HG02943 (cell line): ENCODE data around the gene FOXF2.

Experiments used
- ATAC-seq: cut with Tn5 transposase; IDR thresholded peaks from one replicate; pipeline ENCODE4 v1.9.1; 2021; ENCODE audit warnings: mild to moderate bottlenecking, low read depth, moderate library complexity; ENCODE audit not compliant: unreplicated experiment

FOXF2 gene

DNA sequence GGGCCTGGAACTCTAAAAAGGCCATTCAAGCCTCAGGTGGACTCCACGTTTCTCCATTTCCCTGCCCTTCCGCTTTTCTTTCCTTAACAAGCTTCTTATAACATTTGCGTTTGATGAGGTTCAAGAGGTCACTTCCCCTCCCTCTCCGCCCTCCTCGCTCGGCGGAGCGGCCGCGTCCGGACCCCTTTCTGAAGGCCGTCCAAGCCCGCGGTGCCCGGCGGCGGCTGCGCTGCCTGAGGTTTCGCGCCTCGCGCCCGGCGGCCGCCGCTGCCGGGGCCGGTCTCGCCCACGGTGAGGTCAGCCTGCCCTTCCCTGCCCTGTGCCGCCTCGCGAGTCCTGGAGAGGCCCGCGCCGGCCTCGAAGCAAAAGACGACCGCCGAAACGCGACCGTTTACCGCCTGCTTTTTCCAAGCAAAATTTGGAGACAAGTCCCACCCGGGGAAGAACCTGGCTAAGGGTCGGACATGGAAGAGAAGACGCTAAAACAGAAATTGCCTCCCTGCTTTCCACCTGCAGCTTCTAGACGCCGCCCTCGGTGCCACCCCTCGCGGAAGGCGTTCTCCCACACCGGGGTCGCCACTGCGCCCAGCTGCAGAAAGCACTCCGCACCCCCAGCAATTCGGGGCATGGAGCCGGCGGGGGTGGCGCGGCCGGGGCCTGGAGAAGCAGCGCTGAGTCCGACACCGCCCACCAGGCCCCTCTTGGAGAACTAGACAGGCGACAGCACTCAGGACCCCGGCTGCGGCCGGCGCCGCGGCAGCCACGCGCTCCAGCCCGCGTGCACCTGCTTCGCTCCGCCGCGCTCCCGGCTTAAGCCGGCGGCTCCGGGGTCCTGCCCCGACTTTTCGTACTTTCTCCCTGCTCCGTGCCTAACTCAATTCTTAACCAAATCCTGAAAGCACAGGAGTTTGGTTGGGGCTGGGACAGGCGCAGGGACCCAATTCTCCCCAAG lies 11.0 kb upstream of the FOXF2 start:
- no peak for ATAC-seq

DNA sequence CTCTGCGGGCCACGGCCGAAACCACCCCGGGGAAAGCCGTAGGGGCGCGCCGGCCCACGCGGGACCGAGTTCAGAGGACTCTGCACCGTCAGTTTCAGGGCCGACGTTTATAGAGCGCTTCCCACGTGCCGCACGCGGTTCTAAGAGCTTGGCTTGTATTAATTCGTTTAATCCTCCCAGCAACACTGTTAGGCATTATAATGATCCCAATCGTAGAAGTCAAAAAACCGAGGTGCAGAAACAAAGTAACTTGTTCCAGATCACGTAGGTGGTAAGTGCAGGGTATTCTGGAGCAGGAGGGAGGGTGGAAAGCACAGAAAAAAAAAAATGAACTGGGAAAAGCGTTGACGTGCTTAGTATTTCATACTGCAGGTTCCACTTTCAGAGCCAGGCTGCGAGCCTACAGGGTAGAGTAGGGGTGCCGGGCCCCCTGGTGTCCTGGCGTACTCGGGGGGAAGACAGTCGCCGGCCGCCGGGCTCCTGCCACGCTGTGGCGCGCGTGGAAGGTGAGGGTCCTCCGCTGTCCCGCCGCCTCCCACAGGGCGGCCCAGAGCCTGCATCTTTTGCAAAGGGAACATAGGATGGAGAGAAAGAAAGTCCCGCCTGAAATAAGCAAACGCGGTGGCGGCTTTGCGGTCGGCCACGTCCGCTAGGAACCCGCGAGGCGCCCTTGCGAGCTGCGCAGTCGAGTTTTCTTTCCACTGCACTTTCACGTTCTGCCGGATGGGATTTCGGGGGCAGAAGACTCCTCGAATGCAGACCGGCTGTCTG lies 10.2 kb upstream of the FOXF2 start:
- ATAC-seq: no peak

DNA sequence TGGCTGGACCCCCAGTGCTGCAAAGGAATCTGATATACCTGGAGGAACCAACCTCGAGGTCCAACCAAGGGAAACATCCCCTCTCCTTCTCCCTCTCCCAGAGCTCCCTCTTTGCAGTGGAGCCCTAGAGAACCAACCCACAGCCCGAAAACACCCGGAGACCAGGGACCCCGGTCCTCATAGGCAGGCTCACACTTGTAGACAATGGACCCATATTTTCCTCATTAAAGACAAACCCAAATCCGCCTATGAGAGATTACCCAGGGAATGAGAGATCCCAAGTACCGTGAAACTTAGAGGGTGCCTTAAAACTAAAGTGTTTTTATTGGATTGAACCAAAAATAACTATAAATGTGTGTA lies 9.6 kb upstream of the FOXF2 start:
- no peak for ATAC-seq

DNA sequence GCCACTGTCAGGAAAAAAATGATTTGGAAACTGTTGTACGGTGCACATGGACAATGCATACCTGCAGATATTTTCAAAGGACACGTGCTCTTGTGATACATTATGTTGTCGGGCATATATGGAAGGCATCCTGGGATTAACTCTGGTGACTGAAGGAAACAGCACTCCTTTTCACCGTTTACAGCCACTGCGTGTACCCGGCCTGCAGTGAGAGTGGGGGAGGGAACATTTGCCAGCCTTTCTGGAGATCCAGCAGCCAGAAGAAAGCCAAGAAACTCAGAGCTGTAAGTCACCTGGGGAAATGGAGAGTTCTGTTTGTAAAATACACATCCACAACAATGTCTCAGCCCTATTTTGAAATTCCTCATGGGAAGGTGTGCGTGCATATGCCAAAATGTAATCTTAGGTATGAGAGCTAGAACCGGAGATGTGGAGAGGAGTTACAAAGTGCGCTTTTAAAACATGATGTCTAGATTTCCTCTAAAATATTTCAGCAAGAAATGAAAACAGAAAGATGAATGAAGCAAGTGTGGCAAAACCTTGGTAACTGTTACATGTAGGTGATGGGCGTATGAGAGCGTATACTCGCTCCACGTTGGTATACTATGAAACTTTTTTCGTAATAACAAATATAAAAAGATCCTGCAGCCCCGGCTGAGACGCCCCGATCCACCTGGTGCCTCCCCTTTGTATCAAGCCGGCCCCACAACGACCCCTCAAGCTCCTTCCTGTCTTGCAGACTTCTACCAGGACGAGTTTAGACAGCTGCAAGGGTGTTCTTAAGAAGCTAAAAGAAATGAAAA lies 8.6 kb upstream of the FOXF2 start:
- no peak for ATAC-seq

DNA sequence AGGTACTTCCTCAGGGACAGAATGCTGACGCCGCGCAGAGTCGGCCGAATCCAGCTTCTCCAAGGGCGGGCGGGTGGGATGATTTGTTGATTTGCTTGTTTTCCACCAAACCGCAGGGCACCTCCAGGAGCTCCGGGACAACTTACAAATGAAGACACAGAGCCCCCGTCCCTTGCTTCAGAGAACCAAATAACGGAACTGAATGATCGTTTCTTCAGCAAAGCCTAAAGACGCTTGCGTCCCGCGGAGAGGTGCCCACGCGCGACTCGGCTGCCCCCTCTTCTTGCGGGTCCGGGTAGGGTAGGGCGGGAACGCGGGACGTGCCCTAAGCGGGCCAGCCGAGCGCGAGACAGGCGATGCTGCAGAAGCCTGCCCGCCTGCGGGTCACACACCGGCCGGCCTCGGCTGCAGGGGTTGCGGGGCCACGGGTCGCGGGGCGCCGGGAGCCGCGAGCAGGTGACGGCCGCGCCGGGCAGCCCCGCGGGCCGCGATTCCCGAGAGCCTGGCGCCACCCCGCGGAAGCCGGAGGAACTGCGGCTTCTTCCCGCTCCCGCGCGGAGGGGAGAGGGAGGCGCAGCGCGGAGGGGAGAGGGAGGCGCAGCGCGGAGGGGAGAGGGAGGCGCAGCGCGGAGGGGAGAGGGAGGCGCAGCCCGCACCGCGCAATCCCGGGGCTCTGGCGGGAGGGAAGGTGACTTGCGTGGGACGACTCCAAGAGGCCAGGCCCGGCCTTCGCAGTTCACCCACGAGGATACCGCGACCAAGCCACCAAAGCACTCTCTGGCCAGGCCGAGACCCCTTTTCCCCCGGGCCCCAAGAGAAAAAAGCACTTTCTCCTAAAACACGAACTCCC lies 7.7 kb upstream of the FOXF2 start:
- no peak for ATAC-seq

DNA sequence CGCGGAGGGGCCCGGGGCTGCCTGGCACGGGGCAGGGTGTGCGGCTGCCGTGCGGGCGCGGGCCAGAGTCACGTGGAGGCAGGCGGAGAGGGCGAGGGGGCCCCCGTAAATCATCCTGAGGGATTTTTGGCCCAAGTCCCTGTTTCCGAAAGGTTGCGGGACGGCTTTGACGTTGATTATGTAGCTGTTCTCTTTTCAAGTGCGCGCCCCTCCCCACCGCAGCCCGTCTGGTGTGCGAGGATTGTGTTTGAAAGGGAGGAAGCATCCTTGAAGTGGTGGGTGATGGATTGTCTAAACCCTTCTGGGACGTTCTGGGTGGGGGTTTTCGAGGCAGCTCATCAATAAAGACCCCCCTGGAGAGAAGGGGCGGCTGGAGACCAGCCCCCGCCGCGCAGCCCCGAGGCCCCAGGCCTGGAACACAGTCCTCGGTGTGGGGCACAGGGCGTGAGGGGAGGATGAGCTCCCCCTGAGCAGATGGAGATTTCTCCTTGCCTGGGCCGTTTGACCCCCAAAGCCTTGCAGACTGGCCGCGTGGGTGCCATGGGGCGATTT lies 7.0 kb upstream of the FOXF2 start:
- no peak for ATAC-seq

DNA sequence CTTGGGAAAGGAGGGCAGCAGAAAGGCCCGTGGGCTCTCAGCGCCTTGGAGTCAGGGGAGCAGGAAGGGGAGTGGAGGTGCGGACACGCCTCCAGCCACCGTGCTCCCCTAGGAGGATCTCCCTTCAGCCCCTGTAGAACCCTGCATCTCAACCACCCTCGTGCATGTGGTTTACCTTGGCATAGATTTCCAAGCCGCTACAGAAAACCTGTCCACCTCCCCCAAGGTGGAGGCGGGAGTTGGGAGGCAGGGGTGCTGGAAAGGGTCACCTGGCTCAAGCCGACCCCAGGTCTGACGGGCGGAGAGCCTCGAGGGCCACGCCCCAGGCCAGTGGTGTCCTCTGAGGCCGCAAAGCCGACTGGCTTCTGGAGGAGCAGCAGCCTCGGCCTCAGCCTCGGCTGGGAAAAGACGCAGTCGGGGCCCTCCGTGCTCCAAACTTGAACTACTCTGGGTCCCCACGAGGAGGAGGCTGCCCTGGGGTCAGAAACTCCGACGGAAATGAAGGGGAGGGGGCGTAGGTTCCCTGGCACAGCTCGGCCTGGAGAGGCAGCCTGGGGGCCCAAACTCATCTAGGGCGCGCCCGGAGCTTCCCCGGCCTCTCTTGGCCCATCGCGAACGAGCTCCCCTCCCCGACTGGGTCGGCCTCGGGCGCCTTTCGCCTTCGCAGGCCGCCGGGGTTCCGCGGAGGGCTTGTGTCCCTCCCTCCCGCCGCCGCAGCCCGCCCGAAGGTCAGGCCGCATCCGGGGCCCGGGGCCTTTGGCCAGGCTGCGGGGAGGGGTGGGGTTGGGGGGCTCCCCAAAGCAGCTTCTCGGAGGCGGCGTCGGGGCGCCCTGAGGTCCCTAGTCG lies 6.3 kb upstream of the FOXF2 start:
- no peak for ATAC-seq

DNA sequence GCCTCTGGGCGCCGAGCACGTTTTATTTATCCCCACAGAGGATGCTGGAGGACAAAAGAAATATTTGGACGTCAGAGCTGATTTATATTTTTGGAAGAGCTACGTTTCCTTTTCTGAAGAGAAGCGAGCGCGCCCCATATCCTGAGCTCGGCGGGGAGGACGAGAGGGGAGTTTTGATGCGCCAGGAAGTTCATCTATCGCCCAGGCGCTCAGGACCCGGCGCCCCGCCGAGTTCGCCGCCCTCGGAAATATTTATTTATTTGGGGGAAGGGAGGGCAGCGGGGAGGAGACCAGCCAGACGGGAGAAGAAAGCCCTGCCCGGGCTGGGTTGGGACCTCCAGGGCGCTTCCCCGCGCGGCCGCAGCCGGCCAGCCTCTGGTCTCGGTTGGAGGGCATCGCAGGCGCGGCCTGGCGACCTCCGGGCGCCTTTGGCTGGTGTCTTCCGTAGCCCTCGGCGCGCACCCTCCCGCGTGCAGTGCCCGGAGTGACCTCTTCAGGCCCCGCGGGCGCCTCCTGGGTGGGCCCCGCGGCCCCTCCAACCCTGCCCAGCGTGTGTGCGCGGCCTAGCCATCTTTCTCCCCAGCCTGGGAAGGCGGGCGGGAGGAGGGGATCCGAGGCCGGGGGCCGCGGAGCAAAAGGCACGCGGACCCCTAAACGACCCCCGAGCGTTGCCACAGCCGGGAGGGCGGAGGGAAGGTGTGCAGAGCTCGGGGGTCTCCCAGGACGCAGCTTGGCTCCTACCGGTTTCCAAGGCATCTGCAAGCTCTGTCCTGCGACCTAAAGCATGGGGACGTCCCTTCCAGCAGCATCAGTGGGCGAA lies 5.4 kb upstream of the FOXF2 start:
- no peak for ATAC-seq

DNA sequence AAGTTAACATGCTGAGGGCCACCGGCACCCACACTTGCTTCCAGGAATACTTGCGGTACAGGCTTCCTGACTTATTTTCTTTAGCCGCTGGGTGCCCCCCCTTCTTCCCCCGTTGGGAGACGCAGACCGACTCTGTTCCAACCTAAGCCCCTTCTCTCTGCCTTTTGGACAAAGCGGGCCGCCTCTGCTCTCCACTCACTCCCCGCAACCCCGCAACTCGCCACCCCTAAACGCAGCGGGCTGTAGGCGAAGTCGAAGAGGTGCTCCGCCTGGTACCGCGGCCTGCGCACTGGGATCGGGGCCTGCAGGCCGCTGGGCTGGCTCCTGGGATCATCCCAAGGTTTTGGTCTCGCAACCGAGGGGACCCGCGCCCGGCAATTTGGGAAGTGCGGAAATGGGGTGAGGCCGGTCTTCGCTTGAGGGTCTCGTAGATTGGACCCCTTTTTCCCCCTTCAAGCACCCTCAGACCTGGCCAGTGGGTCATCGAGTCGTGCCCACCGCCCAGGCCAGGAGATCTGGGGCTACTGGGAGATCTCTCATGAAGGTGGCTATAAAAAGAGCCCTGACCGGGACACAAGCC lies 4.7 kb upstream of the FOXF2 start:
- ATAC-seq: no peak

DNA sequence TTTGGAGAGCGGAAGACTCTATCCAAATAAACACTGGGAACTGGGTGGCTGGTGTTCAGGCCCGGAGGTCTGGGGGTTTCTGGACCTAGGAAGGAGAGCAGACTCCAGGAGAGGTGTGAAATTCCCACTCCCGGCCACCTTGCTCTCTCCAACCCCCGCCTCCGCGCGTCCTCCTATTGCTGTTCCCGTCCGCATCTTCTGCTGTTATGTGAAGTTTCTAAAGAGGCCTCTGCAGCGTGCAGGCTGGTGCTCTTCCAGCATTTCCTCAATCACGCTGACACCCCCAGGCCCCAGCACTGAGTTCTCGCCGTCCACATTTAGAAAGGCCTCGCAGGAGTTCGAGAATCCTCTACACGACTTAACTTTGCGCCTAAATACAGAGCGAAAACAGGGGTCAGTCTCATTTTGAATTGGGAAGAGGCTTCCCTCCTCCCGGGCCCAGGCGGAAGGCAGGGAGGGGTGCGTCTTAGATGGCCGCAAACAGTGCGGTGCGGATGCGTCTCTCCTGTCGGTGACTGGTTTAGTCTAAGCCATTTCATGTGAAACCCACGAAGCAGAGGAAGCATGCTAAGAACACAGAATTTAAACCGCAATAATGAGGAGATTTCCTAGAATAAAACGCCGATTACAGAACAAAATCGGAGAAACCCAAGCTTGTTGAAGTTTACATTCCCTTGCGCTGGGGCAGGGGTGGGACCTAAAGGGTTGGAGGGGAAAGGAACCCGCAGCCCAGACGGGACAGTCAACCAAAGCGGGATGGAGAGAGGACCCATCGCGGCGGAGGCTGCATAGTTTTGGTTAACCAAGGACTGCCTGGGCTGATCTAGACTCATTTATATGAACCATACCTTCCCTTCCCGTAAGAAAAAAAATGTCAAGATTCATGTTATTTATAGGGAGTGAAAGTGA lies 4.0 kb upstream of the FOXF2 start:
- no peak for ATAC-seq

DNA sequence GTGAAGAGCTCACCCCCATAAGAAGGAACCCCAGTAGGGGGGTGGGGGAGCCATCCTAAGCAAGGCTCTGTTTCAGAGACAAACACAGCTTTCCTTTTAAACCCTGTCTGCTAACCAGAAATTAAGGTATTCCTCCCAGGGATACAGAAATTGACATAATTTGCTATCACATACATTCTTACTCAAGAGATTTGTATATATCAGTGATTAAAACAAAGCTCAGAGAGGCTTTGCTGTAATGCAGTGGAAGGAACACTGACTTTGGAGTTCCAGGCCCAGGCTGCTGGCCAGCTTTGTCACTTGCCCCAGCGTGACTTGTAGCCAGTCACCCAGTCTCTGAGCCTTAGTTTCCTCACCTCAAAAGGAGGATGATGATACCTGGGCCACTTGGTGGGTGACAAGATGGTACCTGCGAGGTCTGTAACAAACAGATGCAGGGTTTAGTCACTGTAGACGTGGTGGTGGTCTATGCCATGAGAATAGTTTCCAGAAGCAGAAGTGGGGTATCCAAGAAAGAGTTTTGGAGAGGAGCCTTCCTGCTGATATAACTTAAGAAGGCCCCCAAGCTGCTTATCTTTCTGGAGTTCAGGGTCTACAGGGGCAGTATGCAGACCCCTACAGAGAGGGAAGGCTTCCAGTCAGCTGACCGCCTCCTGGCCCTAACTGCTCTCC lies 3.2 kb upstream of the FOXF2 start:
- ATAC-seq: no peak

DNA sequence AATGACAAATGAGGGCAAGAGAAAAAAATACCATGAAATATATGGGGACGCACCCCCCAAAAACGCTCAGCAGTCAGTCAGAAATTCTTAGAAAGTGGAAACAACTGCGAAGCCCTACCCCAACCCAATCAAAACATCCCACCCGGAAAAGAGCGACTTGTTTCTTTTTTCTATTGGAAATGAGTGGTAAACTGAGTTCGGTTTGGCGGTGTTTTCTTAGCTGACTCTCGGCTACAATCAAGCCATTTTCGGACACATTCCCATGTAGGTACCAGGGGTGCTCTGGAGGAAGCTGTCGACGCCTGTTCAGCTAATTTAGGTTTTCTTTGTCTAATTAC lies 1.9 kb upstream of the FOXF2 start:
- no peak for ATAC-seq

DNA sequence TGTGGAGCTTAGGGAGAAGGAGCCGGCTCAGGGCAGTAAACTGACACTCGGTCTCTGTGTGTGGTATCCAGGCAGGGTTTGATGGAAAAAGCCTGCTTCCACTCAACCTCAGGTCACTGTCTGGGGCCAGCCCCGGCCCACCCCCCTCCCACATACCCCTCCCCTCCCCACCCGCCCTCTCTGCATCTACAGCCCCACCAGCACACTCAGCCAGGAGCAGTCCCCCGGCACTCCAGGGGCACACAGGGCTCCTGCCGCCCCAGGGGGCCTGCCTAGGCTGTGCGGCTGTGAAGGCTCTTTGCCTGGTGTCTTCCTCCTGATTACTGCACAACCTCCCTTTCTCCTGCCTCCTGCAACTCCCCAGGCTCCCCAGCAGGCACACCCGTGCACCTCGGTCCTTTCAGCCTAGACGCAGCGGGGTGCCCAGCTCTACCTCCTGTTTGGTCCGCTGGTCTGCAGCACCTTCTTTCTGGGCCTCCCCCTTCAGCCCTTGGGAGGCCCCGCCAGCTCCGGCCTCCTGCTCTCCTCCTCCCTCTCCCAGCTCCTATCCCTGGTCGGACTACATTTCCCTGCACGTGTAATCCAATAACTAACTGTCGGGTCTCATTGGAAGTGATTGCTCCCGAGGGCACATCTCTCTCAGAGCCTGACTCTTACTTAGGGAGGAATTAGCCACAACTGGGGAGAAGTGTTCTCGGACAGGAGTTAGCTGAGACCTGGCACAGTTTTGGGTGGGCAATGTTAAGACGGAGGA lies 1.3 kb upstream of the FOXF2 start:
- ATAC-seq: no peak

DNA sequence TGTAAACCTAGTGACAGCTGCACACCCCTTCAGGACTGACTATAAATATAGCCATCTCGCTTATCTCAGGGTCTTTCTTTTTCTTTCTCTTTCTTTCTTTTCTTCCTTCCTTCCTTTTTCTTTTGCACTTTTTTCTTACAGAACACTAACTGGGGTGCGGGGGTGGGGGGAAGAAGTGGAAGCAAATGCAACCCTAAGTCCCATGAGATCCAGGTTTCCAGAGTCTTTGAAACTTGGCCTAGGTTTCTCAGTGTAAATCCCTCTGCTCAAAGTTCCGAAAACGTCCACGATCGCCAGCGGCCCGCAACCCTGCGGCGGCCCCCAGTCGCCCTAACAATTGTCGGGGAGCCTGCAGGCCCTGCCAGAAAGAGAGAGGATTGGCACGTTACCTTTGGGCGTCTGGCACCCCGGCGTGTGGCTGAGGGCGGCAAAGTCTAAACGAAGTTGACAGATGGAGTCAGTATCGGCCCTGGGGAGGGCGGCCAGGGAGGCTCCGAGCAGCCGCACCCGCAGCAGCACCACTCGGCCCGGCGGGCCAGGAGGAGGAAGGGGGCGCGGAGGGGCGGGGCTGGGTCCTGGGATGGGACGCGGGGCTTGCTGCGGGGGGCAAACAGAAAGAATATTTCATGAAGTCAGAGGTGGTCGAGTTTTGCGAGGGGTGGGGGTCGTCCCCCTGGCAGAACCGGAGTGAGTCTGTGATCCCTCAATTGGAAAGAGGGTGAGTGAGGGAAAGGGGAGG lies 577 bp upstream of the FOXF2 start:
- no peak for ATAC-seq
